Omental fat pad (tissue), 4 donors: Measurements from ENCODE around the gene EMP2. TPM values are rescaled to one million over a fixed set of nuclear protein-coding genes. Genes with fewer than 3 reads are reported as not detected.

ENCODE experiments used
- ATAC-seq: fragments of 150-250 bp; one replicate; pipeline ENCODE4 v1.9.1; 2016; ENCODE audit warnings: mild to moderate bottlenecking, moderate library complexity; ENCODE audit not compliant: low FRiP score
- DNase-seq: peaks from one replicate; pipeline ENCODE4 v3.0.0-alpha.2; 2019; ENCODE audit warnings: low spot score
- total RNA-seq, 4 donors: library from RNA; depleted of rRNA; stranded (reverse); fragments of >200 nt; gene quantifications; one replicate each; pipeline ENCODE4 v1.1.0, GENCODE V29; 2016
- TF ChIP-seq, protein P1 (sequence below), 3 donors: fragments of 450-650 bp; IDR thresholded peaks; one replicate each; pipeline ENCODE4 v1.5.1; 2016 to 2017; ENCODE audit warnings: antibody characterized with exemption in 3 of 3, mild to moderate bottlenecking in 3 of 3, moderate library complexity in 2 of 3

The EMP2 gene
- total RNA-seq, 4 donors from 2014 or later, result 36.7 to 80.4 (median 50.1) TPM

- no peak for ATAC-seq
- DNase-seq, result no peak
- TF ChIP-seq, protein P1, sequence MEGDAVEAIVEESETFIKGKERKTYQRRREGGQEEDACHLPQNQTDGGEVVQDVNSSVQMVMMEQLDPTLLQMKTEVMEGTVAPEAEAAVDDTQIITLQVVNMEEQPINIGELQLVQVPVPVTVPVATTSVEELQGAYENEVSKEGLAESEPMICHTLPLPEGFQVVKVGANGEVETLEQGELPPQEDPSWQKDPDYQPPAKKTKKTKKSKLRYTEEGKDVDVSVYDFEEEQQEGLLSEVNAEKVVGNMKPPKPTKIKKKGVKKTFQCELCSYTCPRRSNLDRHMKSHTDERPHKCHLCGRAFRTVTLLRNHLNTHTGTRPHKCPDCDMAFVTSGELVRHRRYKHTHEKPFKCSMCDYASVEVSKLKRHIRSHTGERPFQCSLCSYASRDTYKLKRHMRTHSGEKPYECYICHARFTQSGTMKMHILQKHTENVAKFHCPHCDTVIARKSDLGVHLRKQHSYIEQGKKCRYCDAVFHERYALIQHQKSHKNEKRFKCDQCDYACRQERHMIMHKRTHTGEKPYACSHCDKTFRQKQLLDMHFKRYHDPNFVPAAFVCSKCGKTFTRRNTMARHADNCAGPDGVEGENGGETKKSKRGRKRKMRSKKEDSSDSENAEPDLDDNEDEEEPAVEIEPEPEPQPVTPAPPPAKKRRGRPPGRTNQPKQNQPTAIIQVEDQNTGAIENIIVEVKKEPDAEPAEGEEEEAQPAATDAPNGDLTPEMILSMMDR (IDR thresholded peaks at IDR 0.05), result no peak
These were observed 19.2 kb upstream of the EMP2 start for GRCh38 chr16:10599626-10600025.

DNA sequence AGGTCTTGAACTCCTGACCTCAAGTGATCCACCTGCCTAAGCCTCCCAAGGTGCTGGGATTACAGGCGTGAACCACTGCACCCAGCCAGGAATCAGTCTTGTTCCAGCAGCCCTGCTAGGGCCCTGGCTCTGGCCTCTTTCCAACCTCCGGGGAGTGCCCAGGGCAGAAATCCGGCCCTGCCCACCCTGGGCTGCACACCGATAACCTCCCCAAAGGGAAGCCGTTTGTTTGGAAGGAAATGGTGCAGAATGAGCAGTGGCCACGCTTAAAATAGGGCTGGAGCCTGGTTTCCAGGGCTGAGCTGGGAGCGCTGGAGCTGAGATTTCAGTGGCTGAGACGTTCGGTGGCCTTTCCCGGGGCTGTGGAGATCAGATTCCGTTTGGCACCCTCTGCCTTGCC lies 17.8 kb upstream of the EMP2 start:
- ATAC-seq (no peak), DNase-seq (no peak)
- TF ChIP-seq, protein P1 (IDR thresholded peaks at IDR 0.05), result no peak

- DNase-seq (no peak), ATAC-seq (no peak)
- TF ChIP-seq, protein P1 (IDR thresholded peaks at IDR 0.05), result no peak
These were observed 16.8 kb upstream of the EMP2 start for GRCh38 chr16:10597187-10597601.

DNA sequence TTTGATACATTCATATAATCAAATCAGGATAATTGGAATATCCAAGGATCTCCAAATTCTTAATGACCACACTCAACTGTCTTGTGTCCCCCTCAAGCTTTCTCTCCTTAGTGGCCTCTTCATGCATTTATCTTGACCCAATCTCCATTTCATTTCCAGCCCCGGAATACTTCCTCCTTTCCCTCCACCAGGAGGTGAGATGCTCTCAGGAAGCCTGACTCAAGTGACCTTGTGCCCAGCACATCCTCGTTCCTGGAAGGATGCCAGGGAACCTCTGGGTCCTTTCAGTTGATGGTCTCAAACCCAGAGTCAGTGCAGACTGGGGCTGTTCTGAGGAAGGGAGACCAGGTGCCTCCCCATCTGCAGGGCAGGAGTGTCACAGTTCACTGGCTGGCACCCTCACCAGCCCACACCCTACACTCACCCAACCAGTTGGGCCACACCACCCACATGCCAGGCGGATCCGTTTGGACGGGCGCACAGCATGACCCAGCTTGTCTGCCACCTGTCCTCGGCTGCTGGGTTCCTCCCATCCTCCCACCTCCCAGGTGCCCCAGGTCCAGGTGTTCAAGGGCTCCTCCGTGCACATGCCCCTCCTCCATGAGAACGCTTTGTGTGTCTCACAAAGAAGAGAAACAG lies 14.0 kb upstream of the EMP2 start:
- DNase-seq, result no peak
- TF ChIP-seq, protein P1 (IDR thresholded peaks at IDR 0.05), result no peak
- no peak for ATAC-seq

GRCh38 chr16:10592611-10593010 lies 12.2 kb upstream of the EMP2 start:
- TF ChIP-seq, protein P1 (IDR thresholded peaks at IDR 0.05), result no peak
- ATAC-seq (no peak), DNase-seq (no peak)

- ATAC-seq, result no peak
- no peak for DNase-seq
- TF ChIP-seq, protein P1 (IDR thresholded peaks at IDR 0.05), result no peak
These were observed 9.9 kb upstream of the EMP2 start for GRCh38 chr16:10590342-10590741.

- ATAC-seq, result no peak
- TF ChIP-seq, protein P1 (IDR thresholded peaks at IDR 0.05), result no peak
These were observed 8.7 kb upstream of the EMP2 start for GRCh38 chr16:10589109-10589508.

More at GRCh38 chr16:10589109-10589508, 8.7 kb upstream of the EMP2 start:
- DNase-seq, result no peak
